ENCODE results near the gene F13A1. TPM values are rescaled to one million over a fixed set of nuclear protein-coding genes. Genes with fewer than 3 reads are reported as not detected.

F13A1 gene
- total and polyA plus RNA-seq, 2 experiments from 2014 or later, result not detected

- Histone ChIP-seq H3K4me2 (ENCODE audit: unreplicated experiment) (no peak overlapping the region), H4K20me1 (ENCODE audit: insufficient read depth) (no peaks in the 10 kb centered on the region), H3K27me3 (replicated peaks; ENCODE audit: insufficient read depth) (no peaks in the 10 kb centered on the region; the same call in 1 of the 2 replicates), H3K4me3 (no peak overlapping the region), H3F3A (ENCODE audit: insufficient read depth) (no peaks in the 10 kb centered on the region), H3K79me2 (ENCODE audit: insufficient read depth) (no peaks in the 10 kb centered on the region), H3K9me2 (ENCODE audit: insufficient read depth) (no peaks in the 10 kb centered on the region), H3K36me3 (ENCODE audit: low read depth) (no peaks in the 10 kb centered on the region), H3K27ac (no peak overlapping the region), H3K9ac (no peak overlapping the region), H3K9me3 (ENCODE audit: low read depth) (no peaks in the 10 kb centered on the region), H2AFZ (no peak overlapping the region), H3K4me1 (ENCODE audit: insufficient read depth) (no peaks in the 10 kb centered on the region)
- no peak for TF ChIP-seq EZH2 (IDR thresholded peaks at IDR 0.05; ENCODE audit: insufficient read depth, poor library complexity, severe bottlenecking)
- no peak for TF ChIP-seq EZH2phosphoT487 (IDR thresholded peaks at IDR 0.05; ENCODE audit: insufficient read depth, low read depth)
- DNase-seq, result no peak
- in situ Hi-C loops (cut with MboI), result no loop called here
- WGBS, 2 experiments (ENCODE audit: low coverage in 1 of 2, low lambda C conversion rate in 2 of 2, missing lambda C conversion rate in 2 of 2), result 80 to 81% methylated on average over 11 of the region's 11 CpGs
Observed at GRCh38 chr6:6285679-6286078, 34.8 kb downstream of the F13A1 start.

- Histone ChIP-seq H3K9me3 (ENCODE audit: low read depth) (no peaks in the 10 kb centered on the region), H3K79me2 (ENCODE audit: insufficient read depth) (no peaks in the 10 kb centered on the region), H3K36me3 (ENCODE audit: low read depth) (no peaks in the 10 kb centered on the region), H3K27me3 (replicated peaks; ENCODE audit: insufficient read depth) (no peaks in the 10 kb centered on the region; the same call in 1 of the 2 replicates), H3K4me3 (no peak overlapping the region), H2AFZ (no peak overlapping the region), H3K4me1 (ENCODE audit: insufficient read depth) (no peaks in the 10 kb centered on the region), H3K9me2 (ENCODE audit: insufficient read depth) (no peaks in the 10 kb centered on the region), H3K9ac (no peak overlapping the region), H4K20me1 (ENCODE audit: insufficient read depth) (no peaks in the 10 kb centered on the region), H3K27ac (no peak overlapping the region), H3F3A (ENCODE audit: insufficient read depth) (no peaks in the 10 kb centered on the region), H3K4me2 (ENCODE audit: unreplicated experiment) (no peak overlapping the region)
- WGBS, 2 experiments (ENCODE audit: low coverage in 1 of 2, low lambda C conversion rate in 2 of 2, missing lambda C conversion rate in 2 of 2), result 20 to 34% methylated on average over 6 of the region's 6 CpGs
- in situ Hi-C loops (cut with MboI), result no loop called here
- TF ChIP-seq EZH2 (IDR thresholded peaks at IDR 0.05; ENCODE audit: insufficient read depth, poor library complexity, severe bottlenecking), result no peak
- no peak for TF ChIP-seq EZH2phosphoT487 (IDR thresholded peaks at IDR 0.05; ENCODE audit: insufficient read depth, low read depth)
- no peak for DNase-seq
Observed at GRCh38 chr6:6284221-6284966, 36.1 kb downstream of the F13A1 start.

DNA sequence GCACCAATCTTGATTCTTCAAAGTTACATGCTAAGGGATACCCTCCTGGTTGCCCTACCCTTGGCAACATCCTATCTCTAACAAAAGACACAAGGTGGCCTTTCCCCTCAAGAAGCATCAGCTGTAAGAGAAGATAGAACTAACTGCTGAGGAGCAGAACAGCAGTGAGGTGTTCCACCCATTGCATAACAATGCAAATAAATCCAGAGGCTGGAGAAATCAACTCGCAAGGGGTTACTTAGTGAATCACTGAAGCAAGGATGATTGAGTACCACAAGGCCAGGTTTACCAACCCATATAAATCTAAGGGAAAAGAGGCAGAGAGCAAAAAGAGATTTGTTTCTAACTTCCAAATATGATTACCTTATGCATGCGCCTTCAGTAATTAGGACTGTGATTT lies 36.7 kb downstream of the F13A1 start:
- no peak overlapping the region for H3K4me2 ChIP-seq (ENCODE audit: unreplicated experiment)
- in situ Hi-C loops (cut with MboI), result no loop called here
- no peaks in the 10 kb centered on the region for H3K4me1 ChIP-seq (ENCODE audit: insufficient read depth)
- 30 to 44% methylated on average over 2 of the region's 2 CpGs for WGBS, 2 experiments (ENCODE audit: low coverage in 1 of 2, low lambda C conversion rate in 2 of 2, missing lambda C conversion rate in 2 of 2)
- no peak for DNase-seq
- H3K79me2 ChIP-seq (ENCODE audit: insufficient read depth), result no peaks in the 10 kb centered on the region
- H3K9me3 ChIP-seq (ENCODE audit: low read depth), result no peaks in the 10 kb centered on the region
- H3K9ac ChIP-seq, result no peak overlapping the region
- TF ChIP-seq EZH2phosphoT487 (IDR thresholded peaks at IDR 0.05; ENCODE audit: insufficient read depth, low read depth) (no peak), EZH2 (IDR thresholded peaks at IDR 0.05; ENCODE audit: insufficient read depth, poor library complexity, severe bottlenecking) (no peak)
- H3K36me3 ChIP-seq (ENCODE audit: low read depth), result no peaks in the 10 kb centered on the region
- H3K4me3 ChIP-seq, result no peak overlapping the region
- H3K27ac ChIP-seq, result no peak overlapping the region
- H3K9me2 ChIP-seq (ENCODE audit: insufficient read depth), result no peaks in the 10 kb centered on the region
- H3F3A ChIP-seq (ENCODE audit: insufficient read depth), result no peaks in the 10 kb centered on the region
- no peaks in the 10 kb centered on the region; the same call in 1 of the 2 replicates for H3K27me3 ChIP-seq (replicated peaks; ENCODE audit: insufficient read depth)
- no peaks in the 10 kb centered on the region for H4K20me1 ChIP-seq (ENCODE audit: insufficient read depth)
- no peak overlapping the region for H2AFZ ChIP-seq

DNA sequence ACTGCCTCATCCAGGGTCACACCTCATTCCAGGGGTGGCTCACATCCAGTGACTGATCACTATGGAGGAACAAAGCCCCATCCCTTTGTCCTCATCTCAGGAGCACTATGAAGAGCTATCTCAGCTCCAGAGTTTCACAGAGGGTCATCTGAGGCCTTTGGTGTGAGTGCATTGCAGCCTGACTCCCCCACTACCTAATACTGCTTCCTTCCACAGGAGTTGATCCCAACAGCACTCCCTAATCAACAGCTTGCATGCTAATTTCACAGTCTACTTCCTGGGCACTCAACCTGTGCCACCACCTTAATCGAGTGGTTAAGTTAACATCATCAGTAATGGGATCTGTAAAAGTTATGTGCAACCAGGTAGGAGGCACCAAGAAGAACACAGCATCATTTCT lies 37.7 kb downstream of the F13A1 start:
- TF ChIP-seq EZH2phosphoT487 (IDR thresholded peaks at IDR 0.05; ENCODE audit: insufficient read depth, low read depth) (no peak), EZH2 (IDR thresholded peaks at IDR 0.05; ENCODE audit: insufficient read depth, poor library complexity, severe bottlenecking) (no peak)
- 18 to 32% methylated on average over 1 of the region's 1 CpG for WGBS, 2 experiments (ENCODE audit: low coverage in 1 of 2, low lambda C conversion rate in 2 of 2, missing lambda C conversion rate in 2 of 2)
- in situ Hi-C loops (cut with MboI), result no loop called here

More for the DNA sequence above, 37.7 kb downstream of the F13A1 start:
- Histone ChIP-seq H3K4me3 (no peak overlapping the region), H3K27ac (no peak overlapping the region), H3K36me3 (ENCODE audit: low read depth) (no peaks in the 10 kb centered on the region), H3K9me2 (ENCODE audit: insufficient read depth) (no peaks in the 10 kb centered on the region), H3K4me2 (ENCODE audit: unreplicated experiment) (no peak overlapping the region), H3K9ac (no peak overlapping the region), H4K20me1 (ENCODE audit: insufficient read depth) (no peaks in the 10 kb centered on the region), H3F3A (ENCODE audit: insufficient read depth) (0 out of 2 replicates have a peak, but pooled peaks cover 2% of the 10 kb centered on the region), H2AFZ (no peak overlapping the region), H3K4me1 (ENCODE audit: insufficient read depth) (no peaks in the 10 kb centered on the region), H3K9me3 (ENCODE audit: low read depth) (no peaks in the 10 kb centered on the region), H3K27me3 (replicated peaks; ENCODE audit: insufficient read depth) (no peaks in the 10 kb centered on the region; the same call in 1 of the 2 replicates), H3K79me2 (ENCODE audit: insufficient read depth) (no peaks in the 10 kb centered on the region)
- DNase-seq, result no peak
